Fibroblast of skin of back (primary cell): ENCODE data around the gene COL8A2.

Experiments used
- DNase-seq: peaks from one replicate; pipeline ENCODE4 v3.0.0-alpha.2; 2013

COL8A2 gene

DNA sequence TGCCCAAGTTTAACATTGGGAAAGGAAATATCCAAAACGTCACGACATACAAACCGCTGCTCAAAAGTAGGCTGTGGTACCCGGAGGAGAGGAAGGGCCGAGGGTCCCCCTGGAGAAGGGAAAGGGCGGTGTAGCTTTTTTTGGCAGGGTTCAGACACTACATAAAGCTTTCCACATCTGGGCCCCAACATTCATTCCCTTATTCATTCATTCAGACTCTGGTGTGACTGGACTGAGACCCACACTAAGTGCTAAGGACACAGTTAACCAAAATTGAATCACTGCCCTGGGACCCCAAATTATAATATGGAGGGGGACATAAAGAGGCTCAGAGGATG is 10.3 kb upstream of the COL8A2 start:
- no peak for DNase-seq

GRCh38 chr1:36134505-36135329 is 9.7 kb upstream of the COL8A2 start:
- peak; percentile 77 for DNase-seq

GRCh38 chr1:36134031-36134430 is 9.0 kb upstream of the COL8A2 start:
- DNase-seq: no peak

DNA sequence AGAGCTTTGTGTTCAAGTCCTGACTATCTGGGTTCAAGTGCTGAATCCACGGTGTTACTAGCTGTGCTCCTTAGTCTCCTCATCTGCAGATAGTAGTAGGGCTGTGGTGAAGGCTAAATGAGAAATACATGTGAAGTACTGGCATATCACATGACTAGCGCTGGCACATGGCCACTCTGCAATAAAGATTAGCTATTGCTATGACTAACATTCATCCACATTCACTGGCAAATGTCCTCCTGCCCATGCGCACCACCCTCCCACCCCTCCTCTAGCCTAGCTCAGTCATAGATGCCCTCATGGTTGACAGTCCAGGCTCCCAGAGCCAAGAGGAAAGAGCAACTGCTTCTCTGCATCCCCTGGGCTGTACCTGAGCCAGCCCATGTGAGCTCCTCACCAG is 8.5 kb upstream of the COL8A2 start:
- DNase-seq: peak; percentile 92

- DNase-seq: no peak
These were observed 7.0 kb upstream of the COL8A2 start for GRCh38 chr1:36132029-36132428.

DNA sequence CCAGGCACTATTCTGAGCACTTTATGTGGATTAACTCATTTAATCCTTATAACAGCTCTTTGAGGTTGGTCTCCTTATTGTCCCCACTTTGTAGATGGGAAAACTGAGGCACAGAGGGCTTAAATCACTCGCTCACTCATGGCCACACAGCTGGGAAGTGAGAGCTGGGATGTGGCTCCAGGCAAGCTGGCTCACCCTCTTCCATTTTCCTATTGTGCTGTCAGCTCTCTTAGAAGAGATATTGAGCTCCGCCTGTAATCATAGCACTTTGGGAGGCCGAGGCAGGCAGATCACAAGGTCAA is 3.8 kb upstream of the COL8A2 start:
- DNase-seq: no peak

GRCh38 chr1:36128126-36128904 is 3.3 kb upstream of the COL8A2 start:
- DNase-seq: peak; percentile 44

DNA sequence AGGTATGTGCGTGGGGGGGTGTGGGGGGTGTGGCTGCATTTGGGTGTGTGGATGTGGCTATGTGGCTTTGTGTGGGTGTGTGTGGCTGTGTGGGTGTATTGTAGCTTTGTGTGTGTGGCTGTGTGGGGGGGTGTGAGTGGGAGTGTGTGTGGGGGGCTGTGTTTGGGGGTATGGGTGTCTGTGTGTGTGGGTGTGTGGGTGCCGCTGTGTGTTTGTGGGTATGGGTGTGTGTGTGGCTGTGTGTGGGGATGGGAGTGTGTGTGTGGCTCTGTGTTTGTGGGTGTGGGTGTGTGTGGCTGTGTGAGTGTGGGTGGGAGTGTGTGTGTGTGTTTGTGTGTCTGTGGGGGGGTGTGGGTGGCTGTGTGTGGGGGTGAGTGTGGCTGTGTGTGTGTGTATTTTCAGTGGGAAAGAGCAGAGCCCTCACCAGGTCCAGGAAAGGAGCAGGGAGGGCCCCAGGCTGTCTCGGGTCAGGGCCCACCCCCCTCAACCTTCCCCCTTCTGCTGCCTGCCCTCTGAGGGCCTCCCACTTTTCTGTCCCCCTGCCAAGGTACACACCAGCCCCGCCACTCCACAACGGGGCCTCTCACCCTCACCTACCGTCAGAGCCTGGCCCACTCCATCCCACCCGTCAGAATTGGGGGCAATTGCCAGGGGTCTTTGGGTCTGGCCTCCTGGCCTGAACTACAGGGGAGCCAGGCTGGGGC is 1.9 kb upstream of the COL8A2 start:
- DNase-seq: no peak

- DNase-seq: no peak
These were observed 1.1 kb upstream of the COL8A2 start for GRCh38 chr1:36126005-36126716.

- no peak for DNase-seq
These were observed 456 bp downstream of the COL8A2 start for GRCh38 chr1:36124404-36125128.

- DNase-seq: peak; percentile 39
These were observed 1.7 kb downstream of the COL8A2 start for GRCh38 chr1:36123356-36123755.

GRCh38 chr1:36122062-36123030 is 2.7 kb downstream of the COL8A2 start:
- DNase-seq: no peak

GRCh38 chr1:36119456-36119855 is 5.6 kb downstream of the COL8A2 start:
- peak; percentile 63 for DNase-seq

DNA sequence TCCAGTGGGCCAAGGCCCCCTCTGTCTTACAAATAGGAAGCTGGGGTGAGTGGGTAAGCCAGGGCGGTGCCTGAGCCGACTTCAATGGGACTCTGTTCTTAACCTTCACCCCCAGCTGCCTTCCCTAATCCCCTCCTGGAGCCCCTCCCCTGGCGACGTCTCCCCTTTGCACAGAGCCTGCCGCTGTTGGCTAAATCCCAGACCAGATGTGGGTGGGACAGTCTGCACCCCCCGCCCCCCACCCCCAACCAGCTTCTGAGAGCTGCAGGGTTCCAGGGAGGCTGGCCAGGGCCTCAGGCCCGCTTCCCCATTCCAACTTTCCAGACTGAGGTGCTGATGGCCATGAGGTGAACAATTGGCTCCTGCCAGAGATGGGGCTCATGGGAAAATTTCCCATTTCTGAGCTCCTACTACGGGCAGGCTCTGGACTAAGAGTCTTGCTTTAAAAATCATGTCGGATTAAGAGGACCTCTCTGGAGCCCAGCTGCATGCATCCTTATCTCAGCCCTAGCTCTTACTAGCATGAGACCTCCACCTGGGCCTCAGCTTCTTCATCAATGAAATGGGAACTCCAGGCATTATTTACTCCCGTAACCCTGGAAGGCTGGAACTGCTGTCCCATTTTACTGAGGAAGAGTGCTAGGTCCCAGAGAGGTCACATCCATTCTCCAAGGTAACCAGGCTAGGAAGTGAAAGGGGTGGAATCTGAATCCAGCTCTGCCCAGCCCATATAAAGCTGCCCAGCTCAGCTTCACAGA is 6.4 kb downstream of the COL8A2 start:
- no peak for DNase-seq

- no peak for DNase-seq
These were observed 8.1 kb downstream of the COL8A2 start for GRCh38 chr1:36116901-36117300.

DNA sequence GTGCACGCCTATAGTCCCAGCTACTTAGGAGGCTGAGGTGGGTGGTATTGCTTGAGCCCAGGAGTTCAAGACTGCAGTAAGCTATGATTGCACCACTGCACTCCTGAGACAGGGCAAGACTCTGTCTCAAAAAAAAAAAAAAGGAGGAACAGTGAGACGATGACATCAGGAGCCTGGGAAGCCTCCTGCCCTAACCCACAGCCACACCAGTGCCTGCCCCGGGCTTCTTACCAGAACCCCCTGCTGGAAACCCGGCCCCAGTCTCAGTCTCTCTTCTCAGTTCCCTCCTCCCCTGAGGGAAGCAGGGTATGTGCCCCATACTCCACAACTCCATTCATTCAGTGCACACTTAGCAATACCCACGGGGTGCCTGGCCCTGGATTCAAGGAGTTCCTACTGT is 9.1 kb downstream of the COL8A2 start:
- DNase-seq: peak; percentile 66

DNA sequence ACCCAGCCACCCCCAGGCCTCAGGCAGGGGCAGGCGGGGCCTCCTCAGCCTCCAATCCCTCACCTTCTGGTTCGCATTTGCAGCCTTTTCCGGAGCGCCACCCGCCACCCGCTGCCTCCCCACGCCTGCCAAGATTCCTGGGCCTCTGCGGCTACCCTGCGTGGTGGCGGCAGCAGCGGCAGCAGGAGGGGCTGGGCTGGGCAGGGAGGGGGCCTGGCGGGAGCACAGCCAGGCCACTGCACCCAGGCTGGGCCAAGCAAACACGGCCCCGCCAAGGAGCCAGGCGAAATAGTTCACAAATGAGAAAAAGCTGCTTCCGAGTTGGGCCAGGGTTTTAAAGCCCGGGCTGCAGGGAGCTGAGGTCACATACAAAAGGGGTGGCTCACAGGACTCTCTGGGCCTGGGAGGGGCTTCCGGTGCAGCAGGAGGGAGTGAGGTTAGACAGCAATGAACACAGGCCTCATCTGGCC is 9.8 kb downstream of the COL8A2 start:
- peak; percentile 91 for DNase-seq

DNA sequence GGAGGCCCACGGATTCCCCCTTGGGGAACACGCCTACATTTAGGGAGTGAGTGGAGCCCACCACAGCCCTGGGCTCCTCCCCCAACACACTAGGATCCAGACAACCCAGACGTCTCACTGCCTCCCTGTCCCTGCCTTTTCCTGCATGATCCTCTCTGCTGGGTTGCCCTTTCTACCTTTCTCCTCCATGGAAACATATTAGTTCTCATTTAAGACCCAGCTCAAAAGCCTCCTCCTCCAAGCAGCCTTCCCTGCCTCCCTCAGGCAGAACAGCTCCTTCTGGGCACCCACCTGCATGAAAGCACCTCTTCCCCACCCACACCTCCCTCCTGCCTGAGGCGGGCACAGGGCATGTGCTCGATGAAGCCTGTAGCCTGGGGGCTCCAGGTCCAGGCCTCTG is 10.7 kb downstream of the COL8A2 start:
- DNase-seq: no peak

DNA sequence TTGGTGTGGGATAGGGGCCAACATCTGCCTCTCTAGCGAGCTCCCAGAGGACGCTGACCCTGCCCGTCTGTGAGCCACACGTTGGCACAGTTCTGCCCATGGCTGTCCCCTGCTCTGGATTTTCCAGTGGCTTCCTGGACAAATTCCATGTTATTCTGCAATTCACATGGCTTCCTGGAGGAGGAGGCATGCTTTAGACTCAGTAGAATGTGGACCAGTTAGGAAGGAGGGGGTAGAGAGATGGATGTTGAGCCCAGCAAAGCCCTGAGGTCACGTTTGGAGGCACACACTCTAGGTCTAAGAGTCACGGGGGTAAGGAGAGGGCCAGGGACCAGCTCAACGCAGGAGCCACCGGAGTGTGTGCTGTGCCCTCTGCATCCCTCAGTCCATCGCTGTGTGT is 12.2 kb downstream of the COL8A2 start:
- no peak for DNase-seq

DNA sequence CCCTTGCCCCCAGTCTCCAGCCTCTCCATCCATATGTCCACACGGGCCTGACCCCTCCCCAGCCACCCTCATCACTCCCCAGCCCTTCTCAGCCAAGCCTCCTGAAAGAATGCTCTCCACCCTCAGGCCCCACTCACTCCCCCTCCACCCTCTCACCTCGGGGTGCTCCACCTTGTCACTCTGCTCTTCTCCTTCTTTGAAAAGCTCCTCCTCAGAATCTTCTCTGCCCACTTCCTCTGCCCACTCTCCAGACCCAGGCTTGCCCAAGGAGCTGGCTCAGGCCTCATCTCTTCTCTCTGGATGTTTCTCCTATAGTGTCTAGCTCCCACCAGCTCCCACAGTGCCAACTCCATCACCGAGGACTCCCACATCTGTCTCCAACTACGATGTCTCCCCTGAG is 13.9 kb downstream of the COL8A2 start:
- DNase-seq: no peak
